Calu3 (cell line): ENCODE data around the gene CFAP97D1. TPM values are rescaled to one million over a fixed set of nuclear protein-coding genes. Genes with fewer than 3 reads are reported as not detected.

Experiments used
- BruUV-seq: library from RNA; stranded (reverse); fragments of 400-500 nt; replicated peaks from 2 replicates; lab custom pipeline; 2021; lab: Mats Ljungman, UMichigan
- CTCF ChIA-PET: fragments of 300-600 bp; sonication (Branson Sonifier 250); formaldehyde crosslinking; loops from one replicate; lab custom pipeline; 2022; ENCODE audit warnings: antibody characterized with exemption; lab: Charles Lee
- DNase-seq: peaks from one replicate; pipeline ENCODE4 v3.0.0; 2022
- H3K27ac Mint-ChIP-seq: one replicate; pipeline ENCODE4 v1.8.0; 2022; ENCODE audit warnings: mixed read lengths; ENCODE audit not compliant: unreplicated experiment
- H3K27me3 Mint-ChIP-seq: one replicate; pipeline ENCODE4 v1.8.0; 2022; ENCODE audit warnings: mixed read lengths; ENCODE audit not compliant: unreplicated experiment
- H3K36me3 Mint-ChIP-seq: one replicate; pipeline ENCODE4 v1.8.0; 2022; ENCODE audit warnings: mild to moderate bottlenecking, moderate library complexity, mixed read lengths; ENCODE audit not compliant: insufficient read depth, unreplicated experiment
- H3K4me1 Mint-ChIP-seq: one replicate; pipeline ENCODE4 v1.8.0; 2022; ENCODE audit warnings: mild to moderate bottlenecking, low read depth, mixed read lengths; ENCODE audit not compliant: unreplicated experiment
- H3K4me3 Mint-ChIP-seq: one replicate; pipeline ENCODE4 v1.8.0; 2022; ENCODE audit warnings: mild to moderate bottlenecking, low read depth, moderate library complexity, mixed read lengths; ENCODE audit not compliant: unreplicated experiment
- H3K9me3 Mint-ChIP-seq: one replicate; pipeline ENCODE4 v1.8.0; 2022; ENCODE audit warnings: low read depth, mixed read lengths; ENCODE audit not compliant: unreplicated experiment
- CTCF ChIP-seq: fragments of 200-600 bp; IDR thresholded peaks from one replicate; pipeline ENCODE4 v1.8.0; 2022; ENCODE audit warnings: antibody characterized with exemption; ENCODE audit not compliant: unreplicated experiment
- intact Hi-C: fragments of 100-400 bp; cut with micrococcal nuclease; formaldehyde crosslinking; loops from one replicate; pipeline ENCODE4 v1.10.0; 2022; ENCODE audit not compliant: unreplicated experiment
- total RNA-seq: library from RNA; stranded (reverse); gene quantifications from 2 replicates; pipeline ENCODE4 v1.2.3, GENCODE V29; 2022

The CFAP97D1 gene
- total RNA-seq, 1 experiment from 2014 or later: not detected

GRCh38 chr17:43812396-43813265 is 32.4 kb downstream of the CFAP97D1 start:
- CTCF ChIA-PET: no interaction called here
- peaks cover 9% of the 10 kb centered on the region for H3K4me1 Mint-ChIP-seq

GRCh38 chr17:43813386-43813785 is 33.2 kb downstream of the CFAP97D1 start:
- intact Hi-C loops: no loop called here
- peaks cover 9% of the 10 kb centered on the region for H3K4me1 Mint-ChIP-seq
- no peak for TF ChIP-seq CTCF
- no peak overlapping the region for H3K27ac Mint-ChIP-seq
- DNase-seq: no peak
- no peak overlapping the region for H3K4me3 Mint-ChIP-seq
- no peaks in the 10 kb centered on the region for H3K27me3 Mint-ChIP-seq
- H3K36me3 Mint-ChIP-seq: peaks cover 12% of the 10 kb centered on the region
- CTCF ChIA-PET: no interaction called here
- no TSS peak for BruUV-seq
- H3K9me3 Mint-ChIP-seq: no peaks in the 10 kb centered on the region

More at GRCh38 chr17:43812396-43813265, 32.4 kb downstream of the CFAP97D1 start:
- Mint-ChIP-seq H3K27me3 (no peaks in the 10 kb centered on the region), H3K36me3 (peaks cover 12% of the 10 kb centered on the region), H3K4me3 (no peak overlapping the region), H3K27ac (no peak overlapping the region), H3K9me3 (no peaks in the 10 kb centered on the region)
- no TSS peak for BruUV-seq
- no peak for DNase-seq
- no peak for TF ChIP-seq CTCF
- intact Hi-C loops: no loop called here

GRCh38 chr17:43814026-43814425 is 33.8 kb downstream of the CFAP97D1 start:
- no TSS peak for BruUV-seq
- Mint-ChIP-seq H3K27ac (no peak overlapping the region), H3K4me3 (no peak overlapping the region), H3K9me3 (no peaks in the 10 kb centered on the region), H3K4me1 (peaks cover 9% of the 10 kb centered on the region), H3K36me3 (peaks cover 12% of the 10 kb centered on the region), H3K27me3 (no peaks in the 10 kb centered on the region)
- no peak for TF ChIP-seq CTCF
- CTCF ChIA-PET: interaction anchor here (0.6 kb wide), 1 partner anchor 252 kb away, joined by 7 read pairs; the partner anchor contains the start of gene LSM12
- intact Hi-C loops: no loop called here
- DNase-seq: no peak

- Mint-ChIP-seq H3K9me3 (no peaks in the 10 kb centered on the region), H3K4me1 (peaks cover 9% of the 10 kb centered on the region), H3K36me3 (peaks cover 12% of the 10 kb centered on the region), H3K27ac (no peak overlapping the region), H3K27me3 (no peaks in the 10 kb centered on the region), H3K4me3 (no peak overlapping the region)
- TF ChIP-seq CTCF: no peak
- BruUV-seq: no TSS peak
- CTCF ChIA-PET: interaction anchor here (0.6 to 1.7 kb wide), 2 partner anchors 31 to 252 kb away, joined by 4 to 7 read pairs; partner anchors contain the start of gene LSM12
- DNase-seq: no peak
- intact Hi-C loops: no loop called here
Measured at GRCh38 chr17:43814714-43815113, 34.5 kb downstream of the CFAP97D1 start.
